Measurements from ENCODE around the gene GPRIN3. TPM values are rescaled to one million over a fixed set of nuclear protein-coding genes. Genes with fewer than 3 reads are reported as not detected.
A peak's percentile ranks its signal among the peaks of the same experiment; 100 is the strongest.

GPRIN3 gene
- total RNA-seq, 1 donor from 2014 or later = 94.3 TPM

GRCh38 chr4:89299153-89299791 is 8.3 kb downstream of the GPRIN3 start:
- DNase-seq = no peak
- no peaks in the 10 kb centered on the region for H3K36me3 Mint-ChIP-seq (ENCODE audit: unreplicated experiment)
- TF ChIP-seq, protein P1, sequence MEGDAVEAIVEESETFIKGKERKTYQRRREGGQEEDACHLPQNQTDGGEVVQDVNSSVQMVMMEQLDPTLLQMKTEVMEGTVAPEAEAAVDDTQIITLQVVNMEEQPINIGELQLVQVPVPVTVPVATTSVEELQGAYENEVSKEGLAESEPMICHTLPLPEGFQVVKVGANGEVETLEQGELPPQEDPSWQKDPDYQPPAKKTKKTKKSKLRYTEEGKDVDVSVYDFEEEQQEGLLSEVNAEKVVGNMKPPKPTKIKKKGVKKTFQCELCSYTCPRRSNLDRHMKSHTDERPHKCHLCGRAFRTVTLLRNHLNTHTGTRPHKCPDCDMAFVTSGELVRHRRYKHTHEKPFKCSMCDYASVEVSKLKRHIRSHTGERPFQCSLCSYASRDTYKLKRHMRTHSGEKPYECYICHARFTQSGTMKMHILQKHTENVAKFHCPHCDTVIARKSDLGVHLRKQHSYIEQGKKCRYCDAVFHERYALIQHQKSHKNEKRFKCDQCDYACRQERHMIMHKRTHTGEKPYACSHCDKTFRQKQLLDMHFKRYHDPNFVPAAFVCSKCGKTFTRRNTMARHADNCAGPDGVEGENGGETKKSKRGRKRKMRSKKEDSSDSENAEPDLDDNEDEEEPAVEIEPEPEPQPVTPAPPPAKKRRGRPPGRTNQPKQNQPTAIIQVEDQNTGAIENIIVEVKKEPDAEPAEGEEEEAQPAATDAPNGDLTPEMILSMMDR (IDR thresholded peaks at IDR 0.05; ENCODE audit: partially characterized antibody, unreplicated experiment) = no peak
- peak overlapping the region; percentile 17 for H3K27ac Mint-ChIP-seq (ENCODE audit: unreplicated experiment)
- H3K9me3 Mint-ChIP-seq (ENCODE audit: unreplicated experiment) = peaks cover 2% of the 10 kb centered on the region
- H3K4me1 Mint-ChIP-seq (ENCODE audit: low read depth, unreplicated experiment) = peaks cover 67% of the 10 kb centered on the region
- peak overlapping the region; percentile 71 for H3K4me3 Mint-ChIP-seq (ENCODE audit: unreplicated experiment)
- H3K27me3 Mint-ChIP-seq (ENCODE audit: unreplicated experiment) = peaks cover 5% of the 10 kb centered on the region

GRCh38 chr4:89298788-89299152 is 8.8 kb downstream of the GPRIN3 start:
- Mint-ChIP-seq H3K4me3 (ENCODE audit: unreplicated experiment) (peak overlapping the region; percentile 71), H3K27ac (ENCODE audit: unreplicated experiment) (peak overlapping the region; percentile 56), H3K36me3 (ENCODE audit: unreplicated experiment) (no peaks in the 10 kb centered on the region), H3K4me1 (ENCODE audit: low read depth, unreplicated experiment) (peaks cover 67% of the 10 kb centered on the region), H3K27me3 (ENCODE audit: unreplicated experiment) (peaks cover 2% of the 10 kb centered on the region), H3K9me3 (ENCODE audit: unreplicated experiment) (peaks cover 2% of the 10 kb centered on the region)
- TF ChIP-seq, protein P1 (IDR thresholded peaks at IDR 0.05; ENCODE audit: partially characterized antibody, unreplicated experiment) = no peak
- DNase-seq = no peak

DNA sequence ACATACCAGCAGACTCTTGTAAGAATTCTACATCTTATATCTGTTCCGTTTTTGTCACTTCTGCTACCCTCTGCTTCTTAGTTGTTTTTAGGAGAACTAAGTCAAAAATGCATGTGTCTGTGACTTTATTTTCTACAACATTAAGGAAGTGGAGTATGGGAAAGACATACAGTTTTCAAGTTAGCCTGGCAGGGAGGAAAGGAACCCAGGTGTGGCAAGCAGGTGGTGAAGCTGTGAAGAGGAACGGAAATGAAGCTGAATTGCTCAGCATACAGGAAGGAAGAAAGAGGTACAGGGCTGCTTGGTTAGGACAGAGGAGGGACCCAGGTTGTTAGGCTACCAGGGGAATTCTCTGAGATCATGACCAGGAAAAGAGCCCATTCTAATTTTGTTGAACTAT is 9.4 kb downstream of the GPRIN3 start:
- Mint-ChIP-seq H3K9me3 (ENCODE audit: unreplicated experiment) (peaks cover 2% of the 10 kb centered on the region), H3K36me3 (ENCODE audit: unreplicated experiment) (peaks cover 5% of the 10 kb centered on the region), H3K27me3 (ENCODE audit: unreplicated experiment) (peaks cover 2% of the 10 kb centered on the region), H3K27ac (ENCODE audit: unreplicated experiment) (peak overlapping the region; percentile 80), H3K4me1 (ENCODE audit: low read depth, unreplicated experiment) (peaks cover 69% of the 10 kb centered on the region), H3K4me3 (ENCODE audit: unreplicated experiment) (peak overlapping the region; percentile 81)
- no peak for DNase-seq
- TF ChIP-seq, protein P1 (IDR thresholded peaks at IDR 0.05; ENCODE audit: partially characterized antibody, unreplicated experiment) = no peak

DNA sequence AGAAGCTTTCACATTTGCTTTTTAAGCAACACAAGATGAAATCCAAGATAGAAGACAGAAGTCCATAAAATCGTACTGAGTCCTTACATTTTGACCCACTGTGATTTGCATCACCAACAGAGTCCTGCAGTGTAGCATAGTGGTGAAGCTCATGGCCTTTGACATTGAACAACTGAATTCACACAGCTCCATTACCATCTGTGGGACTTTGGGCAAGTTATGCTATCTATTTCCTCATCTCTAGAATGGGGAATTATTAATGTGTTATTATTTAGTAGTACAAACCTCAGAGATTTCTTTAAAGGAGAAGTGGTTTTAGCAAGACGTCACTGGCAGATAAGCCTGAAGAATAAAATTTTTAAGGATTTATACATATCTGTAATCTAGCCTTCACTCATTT is 10.7 kb downstream of the GPRIN3 start:
- Mint-ChIP-seq H3K4me3 (ENCODE audit: unreplicated experiment) (peak overlapping the region; percentile 78), H3K4me1 (ENCODE audit: low read depth, unreplicated experiment) (peaks cover 65% of the 10 kb centered on the region), H3K27me3 (ENCODE audit: unreplicated experiment) (peaks cover 2% of the 10 kb centered on the region), H3K9me3 (ENCODE audit: unreplicated experiment) (peaks cover 2% of the 10 kb centered on the region), H3K36me3 (ENCODE audit: unreplicated experiment) (peaks cover 5% of the 10 kb centered on the region), H3K27ac (ENCODE audit: unreplicated experiment) (peak overlapping the region; percentile 45)
- DNase-seq = no peak
- TF ChIP-seq, protein P1 (IDR thresholded peaks at IDR 0.05; ENCODE audit: partially characterized antibody, unreplicated experiment) = no peak

GRCh38 chr4:89296399-89296798 is 11.2 kb downstream of the GPRIN3 start:
- Mint-ChIP-seq H3K27me3 (ENCODE audit: unreplicated experiment) (peaks cover 2% of the 10 kb centered on the region), H3K36me3 (ENCODE audit: unreplicated experiment) (peaks cover 5% of the 10 kb centered on the region), H3K9me3 (ENCODE audit: unreplicated experiment) (peaks cover 2% of the 10 kb centered on the region), H3K27ac (ENCODE audit: unreplicated experiment) (peak overlapping the region; percentile 45), H3K4me1 (ENCODE audit: low read depth, unreplicated experiment) (peaks cover 63% of the 10 kb centered on the region), H3K4me3 (ENCODE audit: unreplicated experiment) (no peak overlapping the region)
- TF ChIP-seq, protein P1 (IDR thresholded peaks at IDR 0.05; ENCODE audit: partially characterized antibody, unreplicated experiment) = no peak
- no peak for DNase-seq

Data from glutamatergic neuron (in vitro differentiated cells).